D341Med (cell line): Measurements from ENCODE around the gene COL18A1.
"Not testable (repeated sequence)": the region's sequence is repeated elsewhere in the genome, so short reads cannot be mapped to it uniquely, and the experiment has no call there.

Experiments
- DNase-seq: peaks from one replicate; pipeline ENCODE4 v3.0.0; 2012; ENCODE audit warnings: low spot score

COL18A1 gene

DNA sequence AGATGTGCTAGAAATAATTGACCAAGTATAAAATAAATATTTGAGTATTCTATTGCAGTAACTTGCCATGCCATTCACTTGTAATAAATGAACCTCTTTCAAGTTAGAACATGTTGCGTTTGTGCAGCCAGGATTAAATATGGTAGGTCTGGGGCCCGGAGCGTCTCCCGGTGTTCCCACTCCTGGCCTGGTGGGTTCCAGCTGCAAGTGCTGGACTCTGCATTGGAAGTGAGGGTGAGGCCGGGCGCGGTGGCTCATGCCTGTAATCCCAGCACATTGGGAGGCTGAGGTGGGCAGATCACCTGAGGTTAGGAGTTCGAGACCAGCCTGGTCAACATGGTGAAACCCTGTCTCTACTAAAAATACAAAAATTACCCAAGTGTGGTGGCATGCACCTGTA is 156.3 kb downstream of the COL18A1 start:
- DNase-seq: not testable (repeated sequence)

DNA sequence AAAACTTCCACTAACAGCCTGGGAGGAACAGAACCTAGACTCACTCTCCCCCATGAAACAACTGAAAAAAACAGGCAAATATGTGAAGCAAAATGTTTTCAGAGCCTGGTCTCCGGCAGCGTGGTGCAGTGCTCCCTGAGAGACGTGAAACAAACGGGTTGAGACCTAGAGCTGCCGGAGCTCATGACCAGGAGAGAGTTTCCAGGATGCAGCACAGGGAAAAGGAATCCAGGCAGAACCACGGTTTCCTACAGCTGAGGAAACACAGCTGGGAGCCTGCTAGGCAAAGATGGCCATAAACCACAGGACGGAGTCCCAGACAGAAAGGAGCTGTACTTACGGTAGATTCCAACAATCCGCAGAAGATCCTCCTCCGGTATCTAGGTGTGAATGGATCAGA is 157.4 kb downstream of the COL18A1 start:
- DNase-seq: no peak

DNA sequence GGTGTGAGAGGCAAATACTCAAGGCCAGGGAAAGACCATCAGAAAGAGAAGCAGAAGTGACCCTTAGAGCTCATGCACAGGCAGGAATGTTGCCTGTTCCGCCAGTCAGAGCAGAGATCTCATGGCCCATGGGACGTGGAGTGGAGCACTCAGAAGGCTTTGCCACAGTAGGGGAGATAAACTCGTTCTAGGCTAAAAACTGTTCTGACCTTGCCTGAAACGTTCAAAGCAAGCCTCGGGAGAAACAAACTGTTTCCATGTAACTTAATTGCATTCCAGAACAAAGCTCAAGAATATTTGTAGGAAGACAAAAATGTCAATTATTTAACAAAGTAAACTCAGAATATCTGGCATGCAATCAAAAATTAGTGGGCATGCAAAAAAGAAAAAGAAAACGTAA is 158.0 kb downstream of the COL18A1 start:
- DNase-seq: no peak
